ENCODE data around the gene S100A12. TPM values are rescaled to one million over a fixed set of nuclear protein-coding genes. Genes with fewer than 3 reads are reported as not detected.

Gene S100A12
- total and polyA plus RNA-seq, 9 donors, result 0.70 to 2.4 (median 1.0) TPM; not detected in 2

- WGBS, 3 donors, result 88 to 92% (median 90%) methylated on average over 4 of the region's 4 CpGs
- intact Hi-C loops (cut with DNase I), result no loop called here
- no peak for DNase-seq
- TF ChIP-seq EP300 (IDR thresholded peaks at IDR 0.05), result no peak
- TF ChIP-seq POLR2A (IDR thresholded peaks at IDR 0.05), result no peak
- no peak for TF ChIP-seq CTCF (IDR thresholded peaks at IDR 0.05)
- Histone ChIP-seq H3K4me1 (ENCODE audit: insufficient read depth) (no peaks in the 10 kb centered on the region), H3K36me3 (no peaks in the 10 kb centered on the region), H3K27me3 (no peaks in the 10 kb centered on the region), H3K9me3 (no peaks in the 10 kb centered on the region), H3K27ac (no peak overlapping the region), H3K4me3 (no peak overlapping the region)
Observed at GRCh38 chr1:153387001-153387400, 11.6 kb upstream of the S100A12 start.

- 78 to 80% (median 80%) methylated on average over 5 of the region's 5 CpGs for WGBS, 3 donors
- no peak for DNase-seq
- intact Hi-C loops (cut with DNase I), result no loop called here
- H3K4me1 ChIP-seq (ENCODE audit: insufficient read depth), result no peaks in the 10 kb centered on the region
- H3K27ac ChIP-seq, result no peak overlapping the region
- H3K9me3 ChIP-seq, result no peaks in the 10 kb centered on the region
- no peak for TF ChIP-seq EP300 (IDR thresholded peaks at IDR 0.05)
- no peak for TF ChIP-seq POLR2A (IDR thresholded peaks at IDR 0.05)
- TF ChIP-seq CTCF (IDR thresholded peaks at IDR 0.05), result no peak
- H3K4me3 ChIP-seq, result no peak overlapping the region
- no peaks in the 10 kb centered on the region for H3K36me3 ChIP-seq
- no peaks in the 10 kb centered on the region for H3K27me3 ChIP-seq
Observed at GRCh38 chr1:153386500-153386901, 11.1 kb upstream of the S100A12 start.

- 66 to 79% (median 74%) methylated on average over 4 of the region's 4 CpGs for WGBS, 3 donors
- TF ChIP-seq POLR2A (IDR thresholded peaks at IDR 0.05) (no peak), CTCF (IDR thresholded peaks at IDR 0.05) (no peak), EP300 (IDR thresholded peaks at IDR 0.05) (no peak)
- no peak overlapping the region for H3K27ac ChIP-seq
- H3K4me1 ChIP-seq (ENCODE audit: insufficient read depth), result no peaks in the 10 kb centered on the region
- no peaks in the 10 kb centered on the region for H3K36me3 ChIP-seq
- H3K27me3 ChIP-seq, result no peaks in the 10 kb centered on the region
- intact Hi-C loops (cut with DNase I), result no loop called here
- no peak overlapping the region for H3K4me3 ChIP-seq
- DNase-seq, result no peak
- no peaks in the 10 kb centered on the region for H3K9me3 ChIP-seq
Observed at GRCh38 chr1:153384958-153385580, 9.6 kb upstream of the S100A12 start.

GRCh38 chr1:153380711-153381110, 5.3 kb upstream of the S100A12 start:
- WGBS, 3 donors, result 92 to 94% (median 92%) methylated on average over 23 of the region's 23 CpGs
- Histone ChIP-seq H3K4me1 (ENCODE audit: insufficient read depth) (no peaks in the 10 kb centered on the region), H3K9me3 (no peaks in the 10 kb centered on the region), H3K4me3 (no peak overlapping the region), H3K36me3 (no peaks in the 10 kb centered on the region), H3K27ac (no peak overlapping the region), H3K27me3 (no peaks in the 10 kb centered on the region)
- intact Hi-C loops (cut with DNase I), result no loop called here
- no peak for DNase-seq
- TF ChIP-seq POLR2A (IDR thresholded peaks at IDR 0.05) (no peak), EP300 (IDR thresholded peaks at IDR 0.05) (no peak)

- DNase-seq, result no peak
- intact Hi-C loops (cut with DNase I), result no loop called here
- no peaks in the 10 kb centered on the region for H3K9me3 ChIP-seq
- 82 to 84% (median 83%) methylated on average over 10 of the region's 10 CpGs for WGBS, 3 donors
- no peaks in the 10 kb centered on the region for H3K4me1 ChIP-seq (ENCODE audit: insufficient read depth)
- H3K36me3 ChIP-seq, result no peaks in the 10 kb centered on the region
- H3K27me3 ChIP-seq, result no peaks in the 10 kb centered on the region
- H3K4me3 ChIP-seq, result no peak overlapping the region
- H3K27ac ChIP-seq, result no peak overlapping the region
- TF ChIP-seq CTCF (IDR thresholded peaks at IDR 0.05) (no peak), POLR2A (IDR thresholded peaks at IDR 0.05) (no peak), EP300 (IDR thresholded peaks at IDR 0.05) (no peak)
Observed at GRCh38 chr1:153379591-153379990, 4.2 kb upstream of the S100A12 start.
